Measurements from ENCODE around the gene CACNA2D2. TPM values are rescaled to one million over a fixed set of nuclear protein-coding genes. Genes with fewer than 3 reads are reported as not detected.

Gene CACNA2D2
- total and polyA plus RNA-seq, 2 of the 13 experiments (the other 11 are each of a cell fraction or from before 2014, with no cell fraction given): not detected

DNA sequence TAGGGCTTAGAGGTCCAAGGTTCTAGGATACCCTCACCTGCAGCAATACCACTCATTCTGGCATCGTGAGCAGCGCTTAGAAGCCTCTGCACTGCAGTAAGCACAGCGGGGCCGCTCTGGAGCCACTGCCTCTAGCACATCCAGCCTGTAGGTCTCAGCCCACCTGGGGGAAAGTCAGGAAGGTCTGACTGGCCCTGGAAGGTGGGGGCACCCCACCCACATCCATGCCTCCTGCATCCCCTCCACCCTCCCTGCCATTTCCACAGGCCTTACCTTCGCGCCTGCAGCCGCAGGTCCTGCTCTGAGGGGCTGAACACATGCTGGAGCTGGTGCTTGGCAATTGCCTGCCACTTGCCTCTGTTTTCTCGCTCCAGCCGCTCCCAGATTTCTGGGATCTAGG lies 161.9 kb downstream of the CACNA2D2 start:
- peaks cover 3% of the 10 kb centered on the region for H3K79me2 ChIP-seq (ENCODE audit: insufficient read depth, low read length)
- FAIRE-seq (no peak), ATAC-seq (no peak), DNase-seq (ENCODE audit: low spot score) (no peak)
- H3K4me1 ChIP-seq (ENCODE audit: insufficient read depth, low read length): peaks cover 60% of the 10 kb centered on the region
- H3K4me2 ChIP-seq (ENCODE audit: low read depth, low read length): no peak overlapping the region
- no peak overlapping the region for H3K4me3 ChIP-seq (replicated peaks in 1 of 3; ENCODE audit: insufficient read depth in 1 of 3, low read depth in 2 of 3, low read length in 3 of 3)
- intact Hi-C loops (cut with micrococcal nuclease; ENCODE audit: unreplicated experiment): loop anchor here (10.0 kb wide), 1 partner anchor 203 kb away; no protein-coding TSS in a partner anchor
- H2AFZ ChIP-seq (ENCODE audit: low read length): no peak overlapping the region
- peaks cover 1 to 2% of the 10 kb centered on the region in 2 experiments; a peak in 1 of 5 replicates for H3K27me3 ChIP-seq (ENCODE audit: control insufficient read depth in 1 of 2, insufficient read depth in 2 of 2, low read length in 2 of 2)
- WGBS (ENCODE audit: low lambda C conversion rate): 68% methylated on average over 7 of the region's 9 CpGs
- no peak overlapping the region for H3K9ac ChIP-seq (ENCODE audit: insufficient read depth, low read depth, low read length)
- no peaks in the 10 kb centered on the region for H4K20me1 ChIP-seq (ENCODE audit: insufficient read depth, low read length)
- POLR2A ChIA-PET: interaction anchor here (1.4 kb wide), 1 partner anchor 14 kb away, joined by 3 read pairs; the partner anchor contains the start of gene TUSC2
- in situ Hi-C loops (cut with HindIII; ENCODE audit: extremely low pct_ligation_motif_present, low pct_unique_long_range_greater_than_20kb): loop anchor here (10.0 kb wide), 1 partner anchor 203 kb away; no protein-coding TSS in a partner anchor
- no TSS peak for BruUV-seq (replicated peaks)
- H3K27ac ChIP-seq (ENCODE audit: extremely low read length, insufficient read depth, low read length): no peak overlapping the region
- CTCF ChIA-PET (ENCODE audit: low intra/inter-chr PET ratio, low total read pairs): no interaction called here
- H3K9me3 ChIP-seq (ENCODE audit: low read length): no peaks in the 10 kb centered on the region
- TF ChIP-seq TP53 (CRISPR knock-in tag; conservative IDR thresholded peaks at IDR 0.05) (no peak), ZBTB3 (CRISPR knock-in tag; IDR thresholded peaks at IDR 0.05; ENCODE audit: borderline replicate concordance, low read depth) (no peak), CHD2 (IDR thresholded peaks at IDR 0.05; ENCODE audit: low read depth, low read length) (no peak), ZNF563 (CRISPR knock-in tag; IDR thresholded peaks at IDR 0.05) (no peak), KDM5B (CRISPR knock-in tag; IDR thresholded peaks at IDR 0.05; ENCODE audit: borderline replicate concordance) (no peak), ZFP36L2 (CRISPR knock-in tag; IDR thresholded peaks at IDR 0.05) (no peak), ZNF446 (CRISPR knock-in tag; IDR thresholded peaks at IDR 0.05) (no peak), ZNF280D (CRISPR knock-in tag; IDR thresholded peaks at IDR 0.05) (no peak), ARNT (IDR thresholded peaks at IDR 0.05) (no peak)
- TF ChIP-seq, protein P1, sequence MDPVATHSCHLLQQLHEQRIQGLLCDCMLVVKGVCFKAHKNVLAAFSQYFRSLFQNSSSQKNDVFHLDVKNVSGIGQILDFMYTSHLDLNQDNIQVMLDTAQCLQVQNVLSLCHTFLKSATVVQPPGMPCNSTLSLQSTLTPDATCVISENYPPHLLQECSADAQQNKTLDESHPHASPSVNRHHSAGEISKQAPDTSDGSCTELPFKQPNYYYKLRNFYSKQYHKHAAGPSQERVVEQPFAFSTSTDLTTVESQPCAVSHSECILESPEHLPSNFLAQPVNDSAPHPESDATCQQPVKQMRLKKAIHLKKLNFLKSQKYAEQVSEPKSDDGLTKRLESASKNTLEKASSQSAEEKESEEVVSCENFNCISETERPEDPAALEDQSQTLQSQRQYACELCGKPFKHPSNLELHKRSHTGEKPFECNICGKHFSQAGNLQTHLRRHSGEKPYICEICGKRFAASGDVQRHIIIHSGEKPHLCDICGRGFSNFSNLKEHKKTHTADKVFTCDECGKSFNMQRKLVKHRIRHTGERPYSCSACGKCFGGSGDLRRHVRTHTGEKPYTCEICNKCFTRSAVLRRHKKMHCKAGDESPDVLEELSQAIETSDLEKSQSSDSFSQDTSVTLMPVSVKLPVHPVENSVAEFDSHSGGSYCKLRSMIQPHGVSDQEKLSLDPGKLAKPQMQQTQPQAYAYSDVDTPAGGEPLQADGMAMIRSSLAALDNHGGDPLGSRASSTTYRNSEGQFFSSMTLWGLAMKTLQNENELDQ (CRISPR knock-in tag; IDR thresholded peaks at IDR 0.05; ENCODE audit: borderline replicate concordance): no peak
- TF ChIP-seq, protein P2, sequence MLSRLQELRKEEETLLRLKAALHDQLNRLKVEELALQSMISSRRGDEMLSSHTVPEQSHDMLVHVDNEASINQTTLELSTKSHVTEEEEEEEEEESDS (CRISPR knock-in tag; IDR thresholded peaks at IDR 0.05; ENCODE audit: borderline replicate concordance): no peak
- no peaks in the 10 kb centered on the region for H3K36me3 ChIP-seq (replicated peaks in 1 of 2; ENCODE audit: control insufficient read depth in 1 of 2, insufficient read depth in 2 of 2, low read length in 2 of 2)

Measured in HepG2 (cell line).